KOPT-K1 (cell line): ENCODE measurements around the gene PURA.

Source experiments
- H3K27ac ChIP-seq: fragments of 200-600 bp; sonication (generic); 2 replicates; pipeline ENCODE4 v1.5.1; 2016; ENCODE audit warnings: antibody characterized with exemption, mild to moderate bottlenecking, low read depth, low read length; ENCODE audit not compliant: poor library complexity, severe bottlenecking
- H3K36me3 ChIP-seq: fragments of 200-600 bp; sonication (generic); 2 replicates; pipeline ENCODE4 v1.5.1; 2017; ENCODE audit warnings: antibody characterized with exemption, mild to moderate bottlenecking, low read length, moderate library complexity; ENCODE audit not compliant: insufficient read depth
- H3K9me3 ChIP-seq: fragments of 200-600 bp; sonication (generic); 2 replicates; pipeline ENCODE4 v1.5.1; 2017; ENCODE audit warnings: antibody characterized with exemption, low read length, mild to moderate bottlenecking; ENCODE audit not compliant: insufficient read depth, poor library complexity, severe bottlenecking

Gene PURA

DNA sequence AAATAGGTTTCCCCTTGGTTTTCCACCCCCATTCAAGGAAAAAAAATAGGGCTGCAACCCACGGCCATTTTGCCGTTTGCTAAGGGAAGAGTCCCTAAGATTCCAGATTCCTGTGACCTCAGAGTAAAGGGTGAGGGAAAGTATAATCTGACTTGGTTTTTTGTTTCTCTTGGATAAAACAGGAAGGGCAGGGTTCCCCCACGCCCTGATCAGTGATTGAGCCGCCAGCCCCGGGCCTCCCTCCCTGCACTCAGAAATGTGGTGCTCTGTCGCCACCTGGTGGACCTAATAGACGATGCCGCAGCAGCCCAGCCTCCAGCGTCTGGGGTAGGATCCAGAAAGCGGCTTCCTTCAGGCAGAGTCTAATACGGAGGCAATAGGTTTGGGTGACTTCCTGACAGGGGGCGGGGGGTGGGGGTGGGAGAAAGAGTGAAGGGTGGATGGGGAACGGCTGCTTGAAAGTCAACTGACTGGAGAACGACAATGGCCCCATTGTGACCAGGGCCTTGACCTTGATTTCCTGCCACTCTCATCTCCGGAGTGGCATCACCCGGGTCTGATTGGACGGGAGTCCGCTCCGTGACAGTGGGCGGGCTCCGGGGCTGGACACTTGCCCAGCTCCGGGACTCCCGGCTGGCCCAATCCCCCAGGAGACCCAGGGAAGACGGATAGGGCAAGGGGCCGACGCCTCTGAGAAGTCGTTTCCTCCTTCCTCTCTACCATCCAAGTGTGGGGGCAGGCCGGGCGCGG, 43.3 kb downstream of the PURA start:
- no peaks in the 10 kb centered on the region for H3K36me3 ChIP-seq
- no peaks in the 10 kb centered on the region for H3K9me3 ChIP-seq
- H3K27ac ChIP-seq: no peak overlapping the region

DNA sequence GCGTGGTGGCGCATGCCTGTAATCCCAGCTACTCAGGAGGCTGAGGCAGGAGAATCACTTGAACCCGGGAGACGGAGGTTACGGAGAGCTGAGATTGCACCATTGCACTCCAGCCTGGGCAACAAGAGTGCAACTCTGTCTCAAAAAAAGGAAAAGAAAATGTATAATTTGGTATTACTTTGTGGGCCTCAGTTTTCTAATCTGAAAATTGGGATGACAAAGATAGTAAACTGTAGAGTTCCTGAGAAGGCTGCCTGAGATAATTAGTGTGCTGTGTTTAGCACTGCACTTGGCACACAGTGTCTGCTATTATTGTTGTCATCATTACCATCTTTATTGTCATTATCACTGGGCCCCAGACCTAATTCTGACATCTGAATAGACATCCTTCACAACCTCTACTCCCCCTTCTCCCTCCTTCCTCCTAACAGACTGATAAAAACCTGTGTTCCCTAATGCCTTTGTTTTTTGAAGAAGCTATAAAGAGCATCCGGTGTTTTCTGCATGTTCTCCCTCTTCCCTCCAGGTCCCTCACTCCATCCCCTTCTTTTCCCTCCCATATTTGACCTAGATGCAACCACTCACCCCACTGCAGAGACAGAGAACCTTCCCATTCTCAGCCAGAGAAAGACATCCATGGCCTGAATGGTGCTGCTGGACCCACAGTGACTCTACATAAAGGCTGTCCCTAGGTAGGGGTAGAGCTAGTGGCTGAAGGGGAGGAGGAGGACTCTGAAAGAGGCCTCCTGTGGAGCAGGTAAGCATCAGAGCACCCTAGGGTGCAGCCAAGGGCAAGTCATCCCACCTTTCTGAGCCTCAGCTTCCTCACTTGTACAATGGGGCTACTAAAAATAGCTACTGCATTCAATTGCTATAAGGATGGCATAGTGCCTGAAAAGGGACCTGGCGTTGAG, 45.4 kb downstream of the PURA start:
- no peak overlapping the region for H3K27ac ChIP-seq
- H3K36me3 ChIP-seq: no peaks in the 10 kb centered on the region

DNA sequence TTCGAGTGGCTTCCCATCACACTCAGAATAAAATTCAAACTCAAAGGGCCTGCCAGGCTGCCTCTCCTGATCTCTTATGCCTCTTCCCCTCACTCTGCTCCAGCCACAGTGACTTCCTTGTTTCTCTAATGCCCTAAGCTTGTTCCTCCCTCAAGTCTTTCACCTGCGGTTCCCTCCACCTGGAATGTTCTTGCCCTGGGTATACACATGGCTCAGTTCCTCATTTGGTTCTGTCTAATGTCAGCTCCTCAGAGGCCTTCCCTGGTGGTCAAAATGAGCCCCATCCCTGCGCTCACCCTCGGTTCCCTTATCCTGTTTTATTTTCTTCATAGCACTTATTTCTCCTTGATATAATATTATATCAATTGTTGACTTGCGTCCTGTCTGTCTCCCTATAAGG, 48.4 kb downstream of the PURA start:
- no peaks in the 10 kb centered on the region for H3K36me3 ChIP-seq
- H3K27ac ChIP-seq: no peak overlapping the region
- H3K9me3 ChIP-seq: no peaks in the 10 kb centered on the region

More for the DNA sequence above, 45.4 kb downstream of the PURA start:
- no peaks in the 10 kb centered on the region for H3K9me3 ChIP-seq

DNA sequence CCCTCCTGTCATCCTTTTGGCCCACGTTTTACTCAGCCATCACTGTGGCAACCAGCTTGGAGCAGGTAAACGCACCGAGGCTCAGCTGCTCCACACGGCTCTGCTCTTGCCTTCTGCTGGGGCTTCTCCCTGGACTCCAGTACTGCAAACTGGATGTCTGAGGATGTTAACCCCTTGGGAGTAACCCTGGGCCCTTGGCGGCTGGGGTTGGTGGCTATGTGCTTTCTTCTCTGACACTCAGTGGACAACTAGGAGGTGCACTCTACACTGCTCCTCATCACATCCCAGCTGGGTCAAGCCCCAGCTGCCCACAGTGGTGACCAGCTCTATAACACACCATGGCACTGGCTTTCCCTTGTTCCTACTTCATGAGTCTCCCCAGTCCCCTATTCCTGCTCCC, 48.9 kb downstream of the PURA start:
- H3K27ac ChIP-seq: no peak overlapping the region
- no peaks in the 10 kb centered on the region for H3K9me3 ChIP-seq
- H3K36me3 ChIP-seq: no peaks in the 10 kb centered on the region

DNA sequence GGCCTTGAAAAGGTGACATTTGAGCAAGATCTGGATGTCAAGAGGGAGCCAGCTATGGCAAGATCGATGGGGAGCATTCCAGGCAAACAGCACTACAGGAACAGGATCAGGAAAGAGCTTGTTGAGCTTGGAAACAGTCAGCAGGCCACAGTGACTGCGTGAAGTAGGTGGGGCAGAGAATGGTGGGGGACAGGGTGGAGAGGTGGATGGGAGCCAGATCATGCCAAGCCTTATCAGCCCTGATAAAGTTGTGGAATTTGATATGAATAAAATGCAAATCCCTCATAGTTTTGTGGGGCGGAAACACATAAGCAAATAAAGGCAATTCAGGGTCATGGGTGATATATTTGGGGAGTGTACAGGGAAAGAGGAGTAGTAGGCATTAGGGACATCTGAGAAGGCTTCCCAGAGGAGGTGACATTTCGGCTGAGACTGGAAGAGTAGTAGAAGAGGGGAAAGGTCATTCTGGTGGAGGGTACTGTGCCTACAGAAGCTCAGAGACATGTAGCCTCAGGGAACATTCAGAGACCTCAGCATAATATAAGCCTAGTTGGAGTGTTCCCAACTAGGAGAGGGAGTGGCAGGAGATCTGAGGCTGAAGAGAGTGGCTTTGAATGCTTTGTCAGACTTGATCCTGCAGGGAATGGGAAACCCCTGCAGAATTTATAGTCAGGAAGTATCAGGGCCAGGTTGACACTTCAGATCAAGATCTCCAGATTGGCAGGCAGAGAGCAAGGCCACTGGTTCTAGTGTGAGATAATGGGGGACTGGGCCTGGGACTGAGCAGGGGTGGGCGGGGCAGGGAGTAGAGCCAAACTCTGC, 51.4 kb downstream of the PURA start:
- Histone ChIP-seq H3K36me3 (no peaks in the 10 kb centered on the region), H3K27ac (no peak overlapping the region), H3K9me3 (no peaks in the 10 kb centered on the region)

DNA sequence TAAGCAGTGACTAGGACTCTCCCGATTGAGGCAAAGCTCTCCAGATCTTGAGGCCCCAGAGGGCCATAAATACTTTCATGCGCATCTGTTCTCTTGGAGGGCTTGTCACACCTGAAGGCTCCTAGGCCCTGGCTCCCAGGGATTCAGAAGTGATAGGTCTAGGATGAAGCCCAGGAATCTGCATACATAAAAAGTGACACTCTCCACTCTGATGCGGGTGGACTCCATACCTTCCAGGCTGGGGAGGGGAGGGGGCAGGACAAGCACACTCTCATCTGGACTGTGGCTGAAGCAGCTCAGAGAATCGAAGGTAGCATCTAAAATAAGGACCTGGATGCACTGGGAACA, 52.0 kb downstream of the PURA start:
- Histone ChIP-seq H3K36me3 (no peaks in the 10 kb centered on the region), H3K27ac (no peak overlapping the region), H3K9me3 (no peaks in the 10 kb centered on the region)

DNA sequence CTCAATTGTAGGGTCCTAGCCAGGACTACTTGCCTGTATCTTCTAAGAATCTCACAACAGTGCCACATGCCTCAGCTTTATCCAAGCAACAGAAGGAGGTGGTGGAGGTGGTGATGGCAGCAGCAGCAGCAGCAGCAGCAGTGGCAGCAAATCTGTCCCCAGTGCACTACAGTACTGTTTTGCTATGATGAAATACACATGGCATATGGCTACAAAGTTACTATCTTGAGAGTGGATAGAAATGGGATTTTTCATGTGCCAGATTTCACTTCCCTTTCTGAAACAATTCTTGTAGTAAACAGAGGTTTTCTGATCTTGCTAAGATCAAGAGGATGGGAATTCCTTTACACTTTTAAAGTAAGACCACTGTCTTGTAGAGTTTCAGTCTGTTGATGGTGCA, 53.0 kb downstream of the PURA start:
- no peak overlapping the region for H3K27ac ChIP-seq
- H3K9me3 ChIP-seq: no peaks in the 10 kb centered on the region
- H3K36me3 ChIP-seq: no peaks in the 10 kb centered on the region

DNA sequence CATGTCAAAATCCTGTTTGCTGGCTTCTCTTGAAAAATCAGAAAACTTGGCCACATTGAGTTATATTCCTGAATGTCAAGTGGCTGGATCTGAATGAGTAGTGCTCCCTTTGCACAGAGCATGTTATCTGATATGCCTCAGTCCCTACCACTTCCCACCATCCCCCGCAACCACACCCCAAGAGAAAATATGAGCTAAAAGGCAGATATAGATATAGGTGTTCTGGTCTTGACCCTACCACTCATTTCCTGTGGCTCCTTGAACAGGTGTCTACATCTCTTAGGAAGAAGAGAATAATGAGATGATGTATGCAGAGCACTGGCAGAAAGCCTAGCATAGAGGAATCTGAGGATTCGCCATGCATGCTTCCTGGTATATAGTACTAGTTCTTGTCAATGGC, 54.5 kb downstream of the PURA start:
- Histone ChIP-seq H3K9me3 (no peaks in the 10 kb centered on the region), H3K27ac (no peak overlapping the region), H3K36me3 (no peaks in the 10 kb centered on the region)

DNA sequence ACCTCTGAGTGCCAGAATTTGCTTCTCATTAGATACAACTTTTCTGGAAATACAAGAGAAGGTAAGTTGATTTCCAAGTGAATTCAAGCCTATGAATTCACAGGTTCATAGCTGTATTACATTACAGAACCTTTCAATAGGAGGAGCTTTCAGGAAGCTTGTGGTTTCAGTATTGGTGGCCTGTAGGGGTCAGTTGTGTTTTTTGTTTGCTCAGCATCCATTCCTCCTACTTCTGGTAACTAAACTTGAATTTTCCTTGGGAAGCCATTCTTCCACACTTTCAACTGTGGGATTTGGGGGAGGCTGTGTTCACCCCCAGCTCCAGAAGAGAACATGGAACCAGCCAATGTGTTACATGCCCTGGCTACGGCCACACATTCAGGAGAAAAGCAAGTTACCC, 55.5 kb downstream of the PURA start:
- Histone ChIP-seq H3K9me3 (no peaks in the 10 kb centered on the region), H3K36me3 (no peaks in the 10 kb centered on the region), H3K27ac (no peak overlapping the region)

DNA sequence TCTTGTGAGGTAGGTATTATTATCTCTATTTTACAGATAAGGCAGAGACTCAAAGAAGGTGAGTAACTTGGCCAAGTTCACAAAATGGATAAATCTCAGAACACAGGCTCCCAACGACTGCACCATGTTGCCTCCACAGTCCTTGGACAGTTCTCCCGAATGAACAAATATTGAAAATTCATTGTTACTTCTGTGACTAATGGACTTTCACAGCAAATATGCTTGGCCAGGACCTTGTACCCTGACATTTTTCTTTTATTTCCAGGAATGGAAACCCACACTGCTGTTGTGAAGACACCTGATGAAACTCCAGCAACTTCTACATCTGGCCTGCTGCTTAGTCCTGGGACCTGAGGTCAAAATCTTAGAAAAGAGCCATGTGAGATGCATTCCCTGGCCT, 58.6 kb downstream of the PURA start:
- Histone ChIP-seq H3K9me3 (no peaks in the 10 kb centered on the region), H3K27ac (no peak overlapping the region), H3K36me3 (no peaks in the 10 kb centered on the region)

DNA sequence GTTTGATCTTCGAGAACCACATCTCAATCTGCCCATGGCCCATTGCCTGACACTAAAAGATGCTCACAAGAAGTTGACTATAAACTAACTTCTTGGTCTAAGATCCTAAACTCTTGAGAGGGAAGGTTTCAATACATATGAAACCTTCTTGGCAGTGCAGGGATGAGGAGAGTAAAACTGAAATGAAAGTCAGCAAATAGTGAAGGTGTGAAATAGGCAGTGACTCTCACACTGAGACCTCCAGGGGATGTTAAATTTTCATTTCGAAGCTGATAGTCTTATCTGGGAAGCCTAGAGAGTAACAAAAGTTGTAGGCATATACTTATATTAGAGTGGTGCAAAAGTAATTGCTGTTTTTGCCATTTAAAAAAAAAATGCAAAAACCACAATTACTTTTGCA, 60.1 kb downstream of the PURA start:
- Histone ChIP-seq H3K36me3 (no peaks in the 10 kb centered on the region), H3K9me3 (no peaks in the 10 kb centered on the region), H3K27ac (no peak overlapping the region)

DNA sequence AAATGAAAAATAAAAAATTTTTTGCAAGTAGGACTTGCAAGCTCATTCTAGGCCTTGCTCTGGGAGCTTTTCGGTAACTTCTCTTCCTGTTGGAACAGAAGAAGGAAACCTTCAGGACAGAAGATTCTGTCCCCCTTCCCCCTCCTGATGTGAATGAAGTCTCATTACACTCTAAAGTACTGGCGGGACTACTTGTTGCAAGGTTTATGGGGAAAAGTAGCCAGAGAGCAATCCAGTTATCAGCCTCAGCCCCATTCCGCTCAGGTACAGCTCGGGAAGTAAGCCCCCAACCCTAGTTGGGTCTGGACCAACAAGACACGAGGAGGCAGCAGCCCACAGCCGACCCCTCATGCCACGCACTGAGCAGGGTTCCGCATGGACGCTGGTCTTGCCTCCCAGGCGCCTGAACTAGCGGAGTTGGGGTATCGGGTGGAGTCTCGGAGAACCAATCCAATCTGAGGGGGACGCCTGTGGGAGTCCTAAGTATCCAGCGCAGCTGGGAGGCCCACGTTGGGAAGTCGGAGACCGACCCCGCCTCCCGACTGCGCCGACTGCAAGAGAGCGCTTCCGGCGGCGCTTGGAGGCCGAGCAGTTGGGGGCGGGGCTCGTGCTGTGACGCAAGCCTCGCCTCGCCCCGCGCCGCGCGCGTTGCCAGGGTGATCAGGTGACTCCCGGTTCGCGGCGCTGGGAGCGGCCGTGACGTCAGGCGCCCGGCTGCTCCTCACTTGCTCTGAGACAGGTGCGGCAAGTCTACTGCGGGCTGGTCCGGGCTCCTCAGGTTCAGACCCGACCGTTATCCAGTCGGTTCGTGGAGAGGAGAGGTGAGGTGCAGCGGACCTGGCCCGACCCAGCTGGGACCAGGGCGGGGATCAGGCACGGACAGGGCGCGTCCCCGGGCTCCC, 60.8 kb downstream of the PURA start, which contains the start of gene CYSTM1:
CYSTM1 (plus strand) TSS at position 724 of the 902 bp plus-strand sequence. CDS start 19,278 bp downstream, outside the sequence.
- H3K27ac ChIP-seq: peak within 1 kb of the TSS; percentile 33
- no peaks in the 10 kb centered on the region for H3K36me3 ChIP-seq
- no peaks in the 10 kb centered on the region for H3K9me3 ChIP-seq
